H1 (cell line): Measurements from ENCODE around the gene ARHGAP26. TPM values are rescaled to one million over a fixed set of nuclear protein-coding genes. Genes with fewer than 3 reads are reported as not detected.

ENCODE experiments used
- CTCF ChIA-PET: fragments of 300-600 bp; sonication (Branson Sonifier 250); formaldehyde crosslinking; loops from one replicate; lab custom pipeline; 2021; ENCODE audit not compliant: partially characterized antibody; lab: Charles Lee
- POLR2A ChIA-PET: fragments of 300-600 bp; sonication (Branson Sonifier 250); formaldehyde crosslinking; loops from one replicate; lab custom pipeline; 2021; ENCODE audit warnings: inconsistent platforms; ENCODE audit not compliant: partially characterized antibody; lab: Charles Lee
- DNase-seq, 2 experiments: peaks; one replicate each; pipeline versions ENCODE4 v3.0.0 to v3.0.0-alpha.2; 2010 to 2022; ENCODE audit warnings: low spot score in 2 of 2, low read depth in 1 of 2, mixed read lengths in 1 of 2
- FAIRE-seq: peaks from 2 replicates; lab custom pipeline; 2011; peaks lifted over from hg19 to GRCh38; lab: Jason Lieb, UNC
- H2AFZ ChIP-seq: 2 replicates; pipeline ENCODE4 v1.8.1; 2012; ENCODE audit warnings: low read length, inconsistent platforms
- H2AK5ac ChIP-seq: 2 replicates; pipeline ENCODE4 v1.6.1; 2013; ENCODE audit warnings: low read depth, low read length
- H2BK120ac ChIP-seq: replicated peaks from 2 replicates; pipeline ENCODE3; 2013; ENCODE audit warnings: low read depth, low read length, inconsistent platforms
- H2BK12ac ChIP-seq: 2 replicates; pipeline ENCODE4 v1.6.1; 2013; ENCODE audit warnings: low read depth, low read length
- H2BK15ac ChIP-seq: 2 replicates; pipeline ENCODE4 v1.6.1; 2013; ENCODE audit warnings: low read length
- H2BK20ac ChIP-seq: 2 replicates; pipeline ENCODE4 v1.6.1; 2013; ENCODE audit warnings: low read length
- H2BK5ac ChIP-seq: 2 replicates; pipeline ENCODE4 v1.6.1; 2013; ENCODE audit warnings: low read depth, low read length
- H3K14ac ChIP-seq: 2 replicates; pipeline ENCODE4 v1.6.1; 2013; ENCODE audit warnings: inconsistent platforms; ENCODE audit not compliant: insufficient read length
- H3K18ac ChIP-seq: 2 replicates; pipeline ENCODE4 v1.6.1; 2013; ENCODE audit warnings: low read length; ENCODE audit errors: extremely low read depth
- H3K23ac ChIP-seq: 2 replicates; pipeline ENCODE4 v1.6.1; 2013; ENCODE audit warnings: inconsistent platforms; ENCODE audit not compliant: insufficient read length
- H3K23me2 ChIP-seq: 2 replicates; pipeline ENCODE4 v1.6.1; 2013; ENCODE audit warnings: low read depth, low read length
- H3K27ac ChIP-seq: 2 replicates; pipeline ENCODE4 v1.6.1; 2011; ENCODE audit warnings: low read depth, low read length, inconsistent platforms
- H3K27me3 ChIP-seq, 4 experiments: replicated peaks in 1 of 4; 1 replicate in 1 of 4; 2 replicates in 3 of 4; pipeline versions ENCODE4 v1.6.1 to v1.8.1; 2011 to 2013; ENCODE audit warnings: low read length in 3 of 4, mild to moderate bottlenecking in 3 of 4, inconsistent platforms in 2 of 4, mixed read lengths in 2 of 4, moderate library complexity in 1 of 4; ENCODE audit not compliant: control insufficient read depth in 3 of 4, insufficient read depth in 3 of 4; ENCODE audit errors: extremely low read depth in 1 of 4
- H3K36me3 ChIP-seq, 4 experiments: 2 replicates each; pipeline versions ENCODE4 v1.6.1 to v1.8.1; 2011 to 2013; ENCODE audit warnings: mild to moderate bottlenecking in 4 of 4, low read length in 3 of 4, moderate library complexity in 2 of 4, control low read depth in 1 of 4, inconsistent platforms in 1 of 4; ENCODE audit not compliant: insufficient read depth in 4 of 4, control insufficient read depth in 2 of 4
- H3K4ac ChIP-seq: replicated peaks from 2 replicates; pipeline ENCODE3; 2013; ENCODE audit warnings: low read length, low read depth, mixed read lengths, inconsistent platforms; ENCODE audit not compliant: insufficient read length
- H3K4me1 ChIP-seq, 4 experiments: replicated peaks in 1 of 4; 1 replicate in 1 of 4; 2 replicates in 3 of 4; pipeline versions ENCODE4 v1.6.1 to v1.8.1; 2011 to 2013; ENCODE audit warnings: low read length in 3 of 4, inconsistent platforms in 2 of 4, mixed read lengths in 1 of 4; ENCODE audit not compliant: insufficient read depth in 4 of 4, control insufficient read depth in 3 of 4
- H3K4me2 ChIP-seq, 2 experiments: 2 replicates each; pipeline versions ENCODE4 v1.6.1 to v1.8.1; 2011 to 2013; ENCODE audit warnings: low read depth in 2 of 2, low read length in 2 of 2, control low read depth in 1 of 2, inconsistent platforms in 1 of 2, mild to moderate bottlenecking in 1 of 2; ENCODE audit not compliant: insufficient read depth in 1 of 2
- H3K4me3 ChIP-seq, 4 experiments: fragments of 200-600, 300-600 bp in 1 of 4; sonication (generic), shearing (Covaris generic), sonication (Bioruptor Twin) in 1 of 4; 2 replicates each; pipeline versions ENCODE4 v1.5.1 to v1.8.1; 2011 to 2016; ENCODE audit warnings: low read length in 4 of 4, low read depth in 3 of 4, control low read depth in 2 of 4, inconsistent platforms in 2 of 4, mild to moderate bottlenecking in 2 of 4, mixed read lengths in 1 of 4, moderate library complexity in 1 of 4; ENCODE audit not compliant: insufficient read depth in 2 of 4; ENCODE audit errors: extremely low read depth in 1 of 4
- H3K56ac ChIP-seq: replicated peaks from 2 replicates; pipeline ENCODE3; 2013; ENCODE audit warnings: low read depth, mild to moderate bottlenecking, mixed read lengths, low read length, inconsistent platforms; ENCODE audit not compliant: insufficient read length
- H3K79me1 ChIP-seq: 2 replicates; pipeline ENCODE4 v1.6.1; 2013; ENCODE audit warnings: low read depth, low read length, control low read depth
- H3K79me2 ChIP-seq, 2 experiments: 2 replicates each; pipeline versions ENCODE4 v1.6.1 to v1.8.1; 2012 to 2013; ENCODE audit warnings: low read length in 2 of 2, mild to moderate bottlenecking in 2 of 2, inconsistent platforms in 1 of 2; ENCODE audit not compliant: insufficient read depth in 2 of 2, control insufficient read depth in 1 of 2
- H3K9ac ChIP-seq, 4 experiments: replicated peaks in 1 of 4; 1 replicate in 1 of 4; 2 replicates in 3 of 4; pipeline versions ENCODE4 v1.6.1 to v1.8.1; 2011 to 2013; ENCODE audit warnings: low read depth in 3 of 4, low read length in 3 of 4, control low read depth in 2 of 4, mild to moderate bottlenecking in 2 of 4, moderate library complexity in 2 of 4, inconsistent platforms in 1 of 4; ENCODE audit errors: extremely low read depth in 1 of 4
- H3K9me3 ChIP-seq, 2 experiments: 2 replicates each; pipeline versions ENCODE4 v1.6.1 to v1.8.1; 2012 to 2013; ENCODE audit warnings: mild to moderate bottlenecking in 2 of 2, moderate library complexity in 2 of 2, control low read depth in 1 of 2, inconsistent platforms in 1 of 2, low read depth in 1 of 2, low read length in 1 of 2, mixed read lengths in 1 of 2; ENCODE audit not compliant: insufficient read depth in 2 of 2
- H4K20me1 ChIP-seq, 2 experiments: replicated peaks in 1 of 2; 2 replicates each; pipeline versions ENCODE3 to v1.8.1; 2011 to 2013; ENCODE audit warnings: inconsistent platforms in 2 of 2, low read length in 2 of 2, mild to moderate bottlenecking in 1 of 2; ENCODE audit not compliant: insufficient read depth in 2 of 2, control insufficient read depth in 1 of 2
- H4K5ac ChIP-seq: 2 replicates; pipeline ENCODE4 v1.6.1; 2013; ENCODE audit warnings: low read length, low read depth, mixed read lengths, inconsistent platforms; ENCODE audit not compliant: insufficient read length
- H4K8ac ChIP-seq: 2 replicates; pipeline ENCODE4 v1.8.0; 2013; ENCODE audit warnings: mild to moderate bottlenecking, moderate library complexity, low read length, inconsistent platforms; ENCODE audit not compliant: insufficient read depth; ENCODE audit errors: extremely low read depth
- H4K91ac ChIP-seq: replicated peaks from 2 replicates; pipeline ENCODE3; 2013; ENCODE audit warnings: low read length, mixed read lengths, inconsistent platforms; ENCODE audit not compliant: insufficient read length
- ASH2L ChIP-seq: fragments of 200-600, 300-600 bp; sonication (generic); IDR thresholded peaks from one replicate; pipeline ENCODE4 v1.7.1; 2017; ENCODE audit warnings: low read length
- CHD1 ChIP-seq: IDR thresholded peaks from 2 replicates; pipeline ENCODE4 v1.6.1; 2012; ENCODE audit warnings: low read depth, low read length, improper control_type of control experiment
- CREB1 ChIP-seq: IDR thresholded peaks from 2 replicates; pipeline ENCODE4 v1.6.1; 2012; ENCODE audit warnings: inconsistent platforms
- EZH2 ChIP-seq: fragments of 200-600 bp; sonication (generic); IDR thresholded peaks from 2 replicates; pipeline ENCODE4 v1.7.1; 2012; ENCODE audit warnings: low read depth, mild to moderate bottlenecking, moderate library complexity, low read length, inconsistent platforms; ENCODE audit not compliant: severe bottlenecking
- JUND ChIP-seq: IDR thresholded peaks from 2 replicates; pipeline ENCODE4 v1.6.1; 2011; ENCODE audit warnings: mild to moderate bottlenecking, improper control_type of control experiment, low read length
- NANOG ChIP-seq: IDR thresholded peaks from 2 replicates; pipeline ENCODE4 v1.6.1; 2011; ENCODE audit warnings: low read length, low read depth, mild to moderate bottlenecking, inconsistent platforms; ENCODE audit not compliant: insufficient read depth, poor library complexity, severe bottlenecking
- RNF2 ChIP-seq: fragments of 200-900, 300-1000 bp; sonication (generic); IDR thresholded peaks from 2 replicates; pipeline ENCODE4 v1.7.1; 2016; ENCODE audit warnings: borderline replicate concordance, low read depth, mild to moderate bottlenecking, antibody characterized with exemption, low read length; ENCODE audit not compliant: poor library complexity, severe bottlenecking; ENCODE audit errors: missing control alignments
- SP2 ChIP-seq: IDR thresholded peaks from 2 replicates; pipeline ENCODE4 v1.6.1; 2012; ENCODE audit warnings: mild to moderate bottlenecking, low read length, inconsistent platforms
- SP4 ChIP-seq: IDR thresholded peaks from 2 replicates; pipeline ENCODE4 v1.6.1; 2012; ENCODE audit warnings: low read length, inconsistent platforms
- WGBS, 2 experiments: shearing (Covaris generic) in 1 of 2; methylation state at CpG; one replicate each; pipeline versions ENCODE4 v1.1.6 to v1.1.7; 2013 to 2015; ENCODE audit warnings: low lambda C conversion rate in 2 of 2, mixed read lengths in 2 of 2, inconsistent platforms in 1 of 2, low coverage in 1 of 2, missing lambda C conversion rate in 1 of 2; ENCODE audit not compliant: insufficient replicate concordance in 2 of 2, insufficient coverage in 1 of 2, insufficient read length in 1 of 2; ENCODE audit errors: extremely low coverage in 1 of 2, missing lambda C conversion rate in 1 of 2; 5-methylcytosine and 5-hydroxymethylcytosine counted together
- polyA plus RNA-seq, 7 experiments: library from polyadenylated mRNA; depleted of rRNA in 3 of 7; stranded (reverse) in 5 of 7; unstranded in 2 of 7; fragments of >200 nt in 5 of 7; fragments of 200-250 nt in 2 of 7; gene quantifications; 1 replicate in 5 of 7; 2 replicates in 1 of 7; 4 replicates in 1 of 7; pipeline versions ENCODE4 v1.2.1 to v1.2.3, GENCODE V29; 2011 to 2013; ENCODE audit warnings: missing spikeins in 2 of 7, mixed read lengths in 2 of 7
- total RNA-seq: library from RNA; stranded (reverse); fragmentation: NEBNext Ultra II Directional; extraction: Animal tissue kit (Norgen Biotek cat#: 25700); gene quantifications from 2 replicates; pipeline ENCODE4 v1.2.1, GENCODE V29; 2021
- TF ChIP-seq, protein P1 (sequence below): IDR thresholded peaks from 2 replicates; pipeline ENCODE4 v1.6.1; 2012; ENCODE audit warnings: low read length, inconsistent platforms
- TF ChIP-seq, protein P2 (sequence below): IDR thresholded peaks from 2 replicates; pipeline ENCODE4 v1.6.1; 2012; ENCODE audit warnings: inconsistent platforms

The ARHGAP26 gene
- total and polyA plus RNA-seq, 2 of the 8 experiments (the other 6 are each of a cell fraction or from before 2014, with no cell fraction given), result 7.1 to 24.8 TPM

DNA sequence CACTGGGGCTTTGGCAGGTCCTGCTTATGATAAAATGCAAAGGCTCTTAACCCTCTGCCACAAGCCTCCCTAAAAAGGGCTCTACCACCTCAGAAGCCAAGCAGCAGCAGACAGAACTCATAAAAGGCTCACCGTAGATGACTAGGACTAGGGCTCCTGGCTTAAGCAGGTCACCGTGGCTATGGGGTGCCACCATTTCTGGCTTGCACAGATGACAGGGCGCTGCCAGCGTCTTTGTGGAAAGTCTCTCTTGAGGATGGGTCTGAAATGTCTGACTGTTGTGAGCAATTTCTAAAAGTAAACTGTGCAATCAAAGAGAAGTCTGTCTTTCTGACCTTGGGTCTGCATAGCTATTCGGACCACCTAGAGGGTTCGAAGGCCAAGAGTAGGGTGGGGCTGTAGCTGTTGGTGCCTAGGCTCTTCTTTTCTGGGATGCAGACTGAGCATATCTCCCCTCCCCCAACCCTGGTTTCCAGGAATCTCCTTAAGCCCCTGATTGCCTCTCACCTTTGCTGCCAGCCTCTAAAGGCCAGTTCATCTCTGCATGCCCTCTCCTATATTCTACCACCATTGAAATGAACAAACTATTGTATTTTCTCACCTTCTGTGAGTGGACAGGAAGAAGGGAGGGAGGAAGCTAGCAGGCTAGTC lies 307.4 kb downstream of the ARHGAP26 start:
- Histone ChIP-seq H3K27ac (no peak overlapping the region), H3K9ac (no peak overlapping the region), H4K8ac (no peak overlapping the region), H3K9me3 (no peaks in the 10 kb centered on the region), H2BK120ac (no peak overlapping the region), H2BK15ac (0 out of 2 replicates have a peak overlapping the region, but pooled peaks have one; percentile 40), H3K36me3 (no peaks in the 10 kb centered on the region), H3K18ac (no peak overlapping the region), H4K91ac (no peak overlapping the region), H3K27me3 (no peaks in the 10 kb centered on the region), H3K23ac (no peak overlapping the region), H4K5ac (no peak overlapping the region), H3K4me1 (peaks cover 0 to 3% (median 1%) of the 10 kb centered on the region in 4 experiments; a peak in 2 of 7 replicates), H2BK20ac (no peak overlapping the region; the same call in 1 of the 2 replicates), H2AK5ac (no peak overlapping the region), H3K4me3 (no peak overlapping the region), H4K20me1 (no peaks in the 10 kb centered on the region), H3K23me2 (no peaks in the 10 kb centered on the region), H3K79me2 (no peaks in the 10 kb centered on the region), H3K4me2 (no peak overlapping the region), H2BK5ac (no peak overlapping the region), H2BK12ac (no peak overlapping the region), H2AFZ (no peak overlapping the region), H3K56ac (no peak overlapping the region), H3K4ac (no peak overlapping the region), H3K79me1 (no peaks in the 10 kb centered on the region), H3K14ac (no peak overlapping the region)
- FAIRE-seq (no peak), DNase-seq (no peak)
- WGBS, 2 experiments, result 96% methylated on average over 6 of the region's 6 CpGs; no CpG with 5 or more reads in 1 of the 2 experiments
- POLR2A ChIA-PET, result no interaction called here
- CTCF ChIA-PET, result no interaction called here
- TF ChIP-seq ASH2L, result no peak
- no peak for TF ChIP-seq SP4
- TF ChIP-seq NANOG, result no peak
- no peak for TF ChIP-seq SP2
- TF ChIP-seq, protein P1, sequence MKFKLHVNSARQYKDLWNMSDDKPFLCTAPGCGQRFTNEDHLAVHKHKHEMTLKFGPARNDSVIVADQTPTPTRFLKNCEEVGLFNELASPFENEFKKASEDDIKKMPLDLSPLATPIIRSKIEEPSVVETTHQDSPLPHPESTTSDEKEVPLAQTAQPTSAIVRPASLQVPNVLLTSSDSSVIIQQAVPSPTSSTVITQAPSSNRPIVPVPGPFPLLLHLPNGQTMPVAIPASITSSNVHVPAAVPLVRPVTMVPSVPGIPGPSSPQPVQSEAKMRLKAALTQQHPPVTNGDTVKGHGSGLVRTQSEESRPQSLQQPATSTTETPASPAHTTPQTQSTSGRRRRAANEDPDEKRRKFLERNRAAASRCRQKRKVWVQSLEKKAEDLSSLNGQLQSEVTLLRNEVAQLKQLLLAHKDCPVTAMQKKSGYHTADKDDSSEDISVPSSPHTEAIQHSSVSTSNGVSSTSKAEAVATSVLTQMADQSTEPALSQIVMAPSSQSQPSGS, result no peak
- no peak for TF ChIP-seq CHD1
- TF ChIP-seq EZH2, result no peak
- TF ChIP-seq CREB1, result no peak
- TF ChIP-seq RNF2, result no peak
- TF ChIP-seq, protein P2, sequence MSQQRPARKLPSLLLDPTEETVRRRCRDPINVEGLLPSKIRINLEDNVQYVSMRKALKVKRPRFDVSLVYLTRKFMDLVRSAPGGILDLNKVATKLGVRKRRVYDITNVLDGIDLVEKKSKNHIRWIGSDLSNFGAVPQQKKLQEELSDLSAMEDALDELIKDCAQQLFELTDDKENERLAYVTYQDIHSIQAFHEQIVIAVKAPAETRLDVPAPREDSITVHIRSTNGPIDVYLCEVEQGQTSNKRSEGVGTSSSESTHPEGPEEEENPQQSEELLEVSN, result no peak
- TF ChIP-seq JUND, result no peak
